Activated naive CD4-positive, alpha-beta T cell treated with anti-CD3 and anti-CD28 coated beads, Interleukin-2, amount 50 U/mL, for 16 hours (primary cell): ENCODE measurements around the gene FLNA.
A peak's percentile ranks its signal among the peaks of the same experiment; 100 is the strongest.

Source experiments
- DNase-seq: peaks from one replicate; pipeline ENCODE4 v3.0.0-alpha.2; 2020

FLNA gene

GRCh38 chrX:154372612-154373022 lies 1.8 kb downstream of the FLNA start:
- DNase-seq = no peak

GRCh38 chrX:154371789-154372300 lies 2.6 kb downstream of the FLNA start:
- no peak for DNase-seq

- DNase-seq = peak; percentile 91
These were observed 3.2 kb downstream of the FLNA start for GRCh38 chrX:154371017-154371788.

- DNase-seq = no peak
These were observed 4.0 kb downstream of the FLNA start for GRCh38 chrX:154370300-154371016.

- peak; percentile 55 for DNase-seq
These were observed 4.8 kb downstream of the FLNA start for GRCh38 chrX:154369449-154370299.

GRCh38 chrX:154368630-154369448 lies 5.6 kb downstream of the FLNA start:
- peak; percentile 83 for DNase-seq

- no peak for DNase-seq
These were observed 6.7 kb downstream of the FLNA start for GRCh38 chrX:154367474-154368308.

- DNase-seq = no peak
These were observed 7.8 kb downstream of the FLNA start for GRCh38 chrX:154366666-154367055.

- no peak for DNase-seq
These were observed 8.3 kb downstream of the FLNA start for GRCh38 chrX:154365997-154366665.

- DNase-seq = no peak
These were observed 9.3 kb downstream of the FLNA start for GRCh38 chrX:154365052-154365600.

- DNase-seq = no peak
These were observed 10.6 kb downstream of the FLNA start for GRCh38 chrX:154363706-154364439.

- DNase-seq = no peak
These were observed 12.2 kb downstream of the FLNA start for GRCh38 chrX:154362085-154362742.

- DNase-seq = no peak
These were observed 14.2 kb downstream of the FLNA start for GRCh38 chrX:154360155-154360713.

GRCh38 chrX:154359362-154360154 lies 14.9 kb downstream of the FLNA start:
- no peak for DNase-seq

GRCh38 chrX:154358829-154359228 lies 15.6 kb downstream of the FLNA start:
- DNase-seq = no peak

- DNase-seq = no peak
These were observed 16.4 kb downstream of the FLNA start for GRCh38 chrX:154358011-154358410.

GRCh38 chrX:154357205-154357604 lies 17.2 kb downstream of the FLNA start:
- DNase-seq = no peak

- no peak for DNase-seq
These were observed 17.8 kb downstream of the FLNA start for GRCh38 chrX:154356596-154356995.
